ENCODE data around the gene TLE4.

DNA sequence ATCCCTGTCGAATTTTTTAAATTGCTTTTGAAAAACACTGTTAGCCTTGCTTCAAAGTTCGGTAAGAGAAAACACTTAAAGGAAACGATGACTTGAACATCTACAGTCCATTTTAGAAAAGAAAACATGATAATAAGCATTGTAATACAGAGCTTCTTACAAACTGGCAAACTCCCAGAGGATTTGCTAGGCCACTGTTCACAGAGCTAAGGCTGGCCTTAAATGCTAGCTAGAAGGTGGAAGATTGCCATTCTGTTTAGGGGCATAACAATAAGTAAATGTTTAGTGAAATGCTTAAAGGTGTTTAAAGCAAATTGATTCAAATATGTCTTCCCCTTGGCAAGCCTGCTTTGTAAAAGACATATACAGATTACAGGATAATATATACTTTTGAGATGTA, 169.6 kb downstream of the TLE4 start:
- TF ChIP-seq, protein P1, sequence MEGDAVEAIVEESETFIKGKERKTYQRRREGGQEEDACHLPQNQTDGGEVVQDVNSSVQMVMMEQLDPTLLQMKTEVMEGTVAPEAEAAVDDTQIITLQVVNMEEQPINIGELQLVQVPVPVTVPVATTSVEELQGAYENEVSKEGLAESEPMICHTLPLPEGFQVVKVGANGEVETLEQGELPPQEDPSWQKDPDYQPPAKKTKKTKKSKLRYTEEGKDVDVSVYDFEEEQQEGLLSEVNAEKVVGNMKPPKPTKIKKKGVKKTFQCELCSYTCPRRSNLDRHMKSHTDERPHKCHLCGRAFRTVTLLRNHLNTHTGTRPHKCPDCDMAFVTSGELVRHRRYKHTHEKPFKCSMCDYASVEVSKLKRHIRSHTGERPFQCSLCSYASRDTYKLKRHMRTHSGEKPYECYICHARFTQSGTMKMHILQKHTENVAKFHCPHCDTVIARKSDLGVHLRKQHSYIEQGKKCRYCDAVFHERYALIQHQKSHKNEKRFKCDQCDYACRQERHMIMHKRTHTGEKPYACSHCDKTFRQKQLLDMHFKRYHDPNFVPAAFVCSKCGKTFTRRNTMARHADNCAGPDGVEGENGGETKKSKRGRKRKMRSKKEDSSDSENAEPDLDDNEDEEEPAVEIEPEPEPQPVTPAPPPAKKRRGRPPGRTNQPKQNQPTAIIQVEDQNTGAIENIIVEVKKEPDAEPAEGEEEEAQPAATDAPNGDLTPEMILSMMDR (IDR thresholded peaks at IDR 0.05; ENCODE audit: poor library complexity) = no peak
- TF ChIP-seq EZH2 (IDR thresholded peaks at IDR 0.05; ENCODE audit: borderline replicate concordance) (no peak), EZH2phosphoT487 (IDR thresholded peaks at IDR 0.05; ENCODE audit: low read depth, severe bottlenecking, unreplicated experiment) (no peak)
